K562 (cell line): ENCODE data around the gene ILKAP. TPM values are rescaled to one million over a fixed set of nuclear protein-coding genes. Genes with fewer than 3 reads are reported as not detected.

Source experiments
- ADNP ChIP-seq: fragments of 200-800 bp; sonication (Bioruptor generic); IDR thresholded peaks from 2 replicates; pipeline ENCODE4 v1.6.1; 2016; ENCODE audit warnings: missing genetic modification characterization, missing compliant biosample characterization
- CHD4 ChIP-seq: fragments of 200-600 bp; sonication (generic); IDR thresholded peaks from 3 replicates; pipeline ENCODE4 v1.6.1; 2012; ENCODE audit warnings: low read depth, mild to moderate bottlenecking, mixed read lengths, low read length, inconsistent platforms; ENCODE audit not compliant: insufficient read depth, insufficient replicate concordance, poor library complexity, severe bottlenecking
- COPS2 ChIP-seq: fragments of 450-650 bp; conservative IDR thresholded peaks from 2 replicates; pipeline ENCODE4 v1.6.1; 2016; ENCODE audit warnings: mild to moderate bottlenecking, moderate library complexity
- FOXA3 ChIP-seq, 2 experiments: fragments of 450-650 bp in 1 of 2; sonication (generic) in 1 of 2; formaldehyde crosslinking; IDR thresholded peaks in 1 of 2; conservative IDR thresholded peaks in 1 of 2; 2 replicates each; pipeline versions ENCODE4 v1.4.0 to v1.8.0; 2020 to 2022; ENCODE audit warnings: mild to moderate bottlenecking in 2 of 2, missing genetic modification reagents in 1 of 2
- HCFC1 ChIP-seq: IDR thresholded peaks from 2 replicates; pipeline ENCODE4 v1.6.1; 2012; ENCODE audit warnings: low read depth, low read length, improper control_type of control experiment
- HSF4 ChIP-seq: fragments of 250-450 bp; sonication (Bioruptor Pico); IDR thresholded peaks from 2 replicates; pipeline ENCODE4 v2.1.2; 2022; ENCODE audit warnings: mild to moderate bottlenecking, moderate library complexity, borderline replicate concordance
- MAZ ChIP-seq, 2 experiments: fragments of 450-650 bp in 1 of 2; sonication (generic) in 1 of 2; formaldehyde crosslinking; IDR thresholded peaks in 1 of 2; conservative IDR thresholded peaks in 1 of 2; 2 replicates each; pipeline versions ENCODE4 v1.4.0 to v1.5.0; 2020; ENCODE audit warnings: mild to moderate bottlenecking in 1 of 2, missing genetic modification reagents in 1 of 2
- MED1 ChIP-seq: sonication (generic); formaldehyde crosslinking; IDR thresholded peaks from 2 replicates; pipeline ENCODE4 v1.8.1; 2023; ENCODE audit warnings: missing genetic modification reagents, borderline replicate concordance
- MYC ChIP-seq, 2 experiments: fragments of 250-450 bp in 1 of 2; sonication (Bioruptor Pico) in 1 of 2; IDR thresholded peaks; 2 replicates each; pipeline versions ENCODE4 v1.5.1 to v1.6.1; 2012 to 2021; ENCODE audit warnings: low read depth in 2 of 2, borderline replicate concordance in 1 of 2, improper control_type of control experiment in 1 of 2, low read length in 1 of 2, mild to moderate bottlenecking in 1 of 2, moderate library complexity in 1 of 2
- NR1H2 ChIP-seq: sonication (generic); formaldehyde crosslinking; IDR thresholded peaks from 2 replicates; pipeline ENCODE4 v1.4.0; 2020; ENCODE audit warnings: mild to moderate bottlenecking, missing genetic modification reagents
- SRSF9 ChIP-seq: fragments of 200-400 bp; formaldehyde crosslinking; IDR thresholded peaks from 2 replicates; pipeline ENCODE4 v1.6.1; 2017; ENCODE audit warnings: low read depth, low read length, borderline replicate concordance
- ZKSCAN8 ChIP-seq: fragments of 200-800 bp; sonication (Bioruptor generic); IDR thresholded peaks from 2 replicates; pipeline ENCODE4 v1.6.1; 2016; ENCODE audit warnings: missing genetic modification characterization, missing compliant biosample characterization
- ZNF134 ChIP-seq: fragments of 250-450 bp; sonication (Bioruptor Pico); conservative IDR thresholded peaks from 2 replicates; pipeline ENCODE4 v1.4.0; 2020
- ZNF830 ChIP-seq: fragments of 250-450 bp; sonication (Bioruptor Pico); IDR thresholded peaks from 2 replicates; pipeline ENCODE4 v1.5.0; 2021; ENCODE audit warnings: mild to moderate bottlenecking
- polyA plus RNA-seq, 8 experiments: library from polyadenylated mRNA; depleted of rRNA in 4 of 8; stranded (reverse) in 5 of 8; unstranded in 3 of 8; fragments of >200 nt; fragmentation: Nextera tagmentation in 2 of 8; fragmentation: Illumina TruSeq in 1 of 8; extraction: Ambion mirVana in 2 of 8; extraction: Trizol in 1 of 8; gene quantifications; 2 replicates each; pipeline versions ENCODE4 v1.2.1 to v1.2.3, GENCODE V29; 2011 to 2014; ENCODE audit warnings: inconsistent platforms in 1 of 8, missing spikeins in 1 of 8
- total RNA-seq, 7 experiments: library from RNA; depleted of rRNA in 6 of 7; stranded (reverse); fragments of >200 nt in 6 of 7; fragmentation: Illumina TruSeq in 2 of 7; extraction: Trizol in 2 of 7; gene quantifications; 2 replicates each; pipeline versions ENCODE4 v1.2.1 to v1.2.3, GENCODE V29; 2011 to 2021; ENCODE audit warnings: low replicate concordance in 1 of 7
- TF ChIP-seq, protein P1 (sequence below): fragments of 200-600 bp; sonication (generic); IDR thresholded peaks from one replicate; pipeline ENCODE4 v1.6.1; 2012; ENCODE audit warnings: mild to moderate bottlenecking, low read depth, low read length, inconsistent platforms
- TF ChIP-seq, protein P2 (sequence below): fragments of 250-450 bp; sonication (Bioruptor Pico); IDR thresholded peaks from 2 replicates; pipeline ENCODE4 v1.5.0; 2021

The ILKAP gene
- total and polyA plus RNA-seq, 9 of the 15 experiments (the other 6 are each of a cell fraction or from before 2014, with no cell fraction given): 3.1 to 43.9 (median 20.7) TPM

DNA sequence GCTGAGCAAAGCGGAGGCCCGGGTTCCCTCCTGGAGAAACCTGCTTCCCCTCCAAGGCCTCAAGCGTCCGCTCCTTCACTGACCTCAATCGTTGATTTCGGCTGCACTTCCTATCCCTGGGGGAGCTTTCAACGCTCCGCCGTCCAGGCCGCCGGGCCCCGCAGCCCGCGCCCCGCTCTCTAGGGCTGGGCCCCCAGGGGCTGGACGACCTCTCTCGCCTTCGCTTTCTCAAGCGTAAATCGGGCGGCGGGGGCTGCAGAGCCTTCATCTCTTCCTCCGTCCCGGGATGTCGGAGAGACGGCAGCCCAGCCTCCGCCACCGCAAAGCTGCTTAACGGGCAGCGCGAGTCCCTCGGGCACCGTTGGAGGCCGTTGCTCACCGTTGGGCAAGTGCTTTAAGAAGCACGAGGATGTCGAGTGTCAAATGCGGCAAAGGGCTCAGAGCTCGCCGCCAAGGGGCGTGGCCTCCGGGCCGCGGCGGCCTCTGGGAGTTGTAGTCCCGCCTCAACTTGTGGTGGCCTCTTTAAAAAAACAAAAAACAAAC lies 27.8 kb upstream of the ILKAP start (continued):
- TF ChIP-seq ZNF134 (CRISPR knock-in tag) (no peak), CHD4 (no peak), NR1H2 (CRISPR knock-in tag) (no peak), COPS2 (no peak), MAZ (CRISPR knock-in tag; conservative IDR thresholded peaks at IDR 0.05 in 1 of 2, IDR thresholded peaks at IDR 0.05 in 1 of 2) (peak; percentile 30 to 47; a peak in 1 of 4 replicates), MED1 (no peak), ZKSCAN8 (CRISPR knock-in tag) (no peak), HCFC1 (peak; percentile 89), HSF4 (CRISPR knock-in tag) (no peak), MYC (IDR thresholded peaks at IDR 0.05; ENCODE audit: low read depth, low read length) (peak; percentile 73; the same call in 1 of the 2 replicates), MYC (CRISPR knock-in tag; IDR thresholded peaks at IDR 0.05; ENCODE audit: borderline replicate concordance, low read depth) (no peak), SRSF9 (no peak), ZNF830 (CRISPR knock-in tag) (no peak), FOXA3 (CRISPR knock-in tag; conservative IDR thresholded peaks at IDR 0.05 in 1 of 2, IDR thresholded peaks at IDR 0.05 in 1 of 2) (no peak), ADNP (tag) (no peak)
- TF ChIP-seq, protein P1, sequence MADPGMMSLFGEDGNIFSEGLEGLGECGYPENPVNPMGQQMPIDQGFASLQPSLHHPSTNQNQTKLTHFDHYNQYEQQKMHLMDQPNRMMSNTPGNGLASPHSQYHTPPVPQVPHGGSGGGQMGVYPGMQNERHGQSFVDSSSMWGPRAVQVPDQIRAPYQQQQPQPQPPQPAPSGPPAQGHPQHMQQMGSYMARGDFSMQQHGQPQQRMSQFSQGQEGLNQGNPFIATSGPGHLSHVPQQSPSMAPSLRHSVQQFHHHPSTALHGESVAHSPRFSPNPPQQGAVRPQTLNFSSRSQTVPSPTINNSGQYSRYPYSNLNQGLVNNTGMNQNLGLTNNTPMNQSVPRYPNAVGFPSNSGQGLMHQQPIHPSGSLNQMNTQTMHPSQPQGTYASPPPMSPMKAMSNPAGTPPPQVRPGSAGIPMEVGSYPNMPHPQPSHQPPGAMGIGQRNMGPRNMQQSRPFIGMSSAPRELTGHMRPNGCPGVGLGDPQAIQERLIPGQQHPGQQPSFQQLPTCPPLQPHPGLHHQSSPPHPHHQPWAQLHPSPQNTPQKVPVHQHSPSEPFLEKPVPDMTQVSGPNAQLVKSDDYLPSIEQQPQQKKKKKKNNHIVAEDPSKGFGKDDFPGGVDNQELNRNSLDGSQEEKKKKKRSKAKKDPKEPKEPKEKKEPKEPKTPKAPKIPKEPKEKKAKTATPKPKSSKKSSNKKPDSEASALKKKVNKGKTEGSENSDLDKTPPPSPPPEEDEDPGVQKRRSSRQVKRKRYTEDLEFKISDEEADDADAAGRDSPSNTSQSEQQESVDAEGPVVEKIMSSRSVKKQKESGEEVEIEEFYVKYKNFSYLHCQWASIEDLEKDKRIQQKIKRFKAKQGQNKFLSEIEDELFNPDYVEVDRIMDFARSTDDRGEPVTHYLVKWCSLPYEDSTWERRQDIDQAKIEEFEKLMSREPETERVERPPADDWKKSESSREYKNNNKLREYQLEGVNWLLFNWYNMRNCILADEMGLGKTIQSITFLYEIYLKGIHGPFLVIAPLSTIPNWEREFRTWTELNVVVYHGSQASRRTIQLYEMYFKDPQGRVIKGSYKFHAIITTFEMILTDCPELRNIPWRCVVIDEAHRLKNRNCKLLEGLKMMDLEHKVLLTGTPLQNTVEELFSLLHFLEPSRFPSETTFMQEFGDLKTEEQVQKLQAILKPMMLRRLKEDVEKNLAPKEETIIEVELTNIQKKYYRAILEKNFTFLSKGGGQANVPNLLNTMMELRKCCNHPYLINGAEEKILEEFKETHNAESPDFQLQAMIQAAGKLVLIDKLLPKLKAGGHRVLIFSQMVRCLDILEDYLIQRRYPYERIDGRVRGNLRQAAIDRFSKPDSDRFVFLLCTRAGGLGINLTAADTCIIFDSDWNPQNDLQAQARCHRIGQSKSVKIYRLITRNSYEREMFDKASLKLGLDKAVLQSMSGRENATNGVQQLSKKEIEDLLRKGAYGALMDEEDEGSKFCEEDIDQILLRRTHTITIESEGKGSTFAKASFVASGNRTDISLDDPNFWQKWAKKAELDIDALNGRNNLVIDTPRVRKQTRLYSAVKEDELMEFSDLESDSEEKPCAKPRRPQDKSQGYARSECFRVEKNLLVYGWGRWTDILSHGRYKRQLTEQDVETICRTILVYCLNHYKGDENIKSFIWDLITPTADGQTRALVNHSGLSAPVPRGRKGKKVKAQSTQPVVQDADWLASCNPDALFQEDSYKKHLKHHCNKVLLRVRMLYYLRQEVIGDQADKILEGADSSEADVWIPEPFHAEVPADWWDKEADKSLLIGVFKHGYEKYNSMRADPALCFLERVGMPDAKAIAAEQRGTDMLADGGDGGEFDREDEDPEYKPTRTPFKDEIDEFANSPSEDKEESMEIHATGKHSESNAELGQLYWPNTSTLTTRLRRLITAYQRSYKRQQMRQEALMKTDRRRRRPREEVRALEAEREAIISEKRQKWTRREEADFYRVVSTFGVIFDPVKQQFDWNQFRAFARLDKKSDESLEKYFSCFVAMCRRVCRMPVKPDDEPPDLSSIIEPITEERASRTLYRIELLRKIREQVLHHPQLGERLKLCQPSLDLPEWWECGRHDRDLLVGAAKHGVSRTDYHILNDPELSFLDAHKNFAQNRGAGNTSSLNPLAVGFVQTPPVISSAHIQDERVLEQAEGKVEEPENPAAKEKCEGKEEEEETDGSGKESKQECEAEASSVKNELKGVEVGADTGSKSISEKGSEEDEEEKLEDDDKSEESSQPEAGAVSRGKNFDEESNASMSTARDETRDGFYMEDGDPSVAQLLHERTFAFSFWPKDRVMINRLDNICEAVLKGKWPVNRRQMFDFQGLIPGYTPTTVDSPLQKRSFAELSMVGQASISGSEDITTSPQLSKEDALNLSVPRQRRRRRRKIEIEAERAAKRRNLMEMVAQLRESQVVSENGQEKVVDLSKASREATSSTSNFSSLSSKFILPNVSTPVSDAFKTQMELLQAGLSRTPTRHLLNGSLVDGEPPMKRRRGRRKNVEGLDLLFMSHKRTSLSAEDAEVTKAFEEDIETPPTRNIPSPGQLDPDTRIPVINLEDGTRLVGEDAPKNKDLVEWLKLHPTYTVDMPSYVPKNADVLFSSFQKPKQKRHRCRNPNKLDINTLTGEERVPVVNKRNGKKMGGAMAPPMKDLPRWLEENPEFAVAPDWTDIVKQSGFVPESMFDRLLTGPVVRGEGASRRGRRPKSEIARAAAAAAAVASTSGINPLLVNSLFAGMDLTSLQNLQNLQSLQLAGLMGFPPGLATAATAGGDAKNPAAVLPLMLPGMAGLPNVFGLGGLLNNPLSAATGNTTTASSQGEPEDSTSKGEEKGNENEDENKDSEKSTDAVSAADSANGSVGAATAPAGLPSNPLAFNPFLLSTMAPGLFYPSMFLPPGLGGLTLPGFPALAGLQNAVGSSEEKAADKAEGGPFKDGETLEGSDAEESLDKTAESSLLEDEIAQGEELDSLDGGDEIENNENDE: no peak
- TF ChIP-seq, protein P2, sequence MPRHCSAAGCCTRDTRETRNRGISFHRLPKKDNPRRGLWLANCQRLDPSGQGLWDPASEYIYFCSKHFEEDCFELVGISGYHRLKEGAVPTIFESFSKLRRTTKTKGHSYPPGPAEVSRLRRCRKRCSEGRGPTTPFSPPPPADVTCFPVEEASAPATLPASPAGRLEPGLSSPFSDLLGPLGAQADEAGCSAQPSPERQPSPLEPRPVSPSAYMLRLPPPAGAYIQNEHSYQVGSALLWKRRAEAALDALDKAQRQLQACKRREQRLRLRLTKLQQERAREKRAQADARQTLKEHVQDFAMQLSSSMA (CRISPR knock-in tag): no peak
